HG02642 (cell line): ENCODE measurements around the gene LRP6.
"Not testable (repeated sequence)": the region's sequence is repeated elsewhere in the genome, so short reads cannot be mapped to it uniquely, and the experiment has no call there.

ENCODE experiments used
- ATAC-seq: cut with Tn5 transposase; IDR thresholded peaks from one replicate; pipeline ENCODE4 v1.9.1; 2021; ENCODE audit warnings: mild to moderate bottlenecking; ENCODE audit not compliant: unreplicated experiment, poor library complexity

LRP6 gene

DNA sequence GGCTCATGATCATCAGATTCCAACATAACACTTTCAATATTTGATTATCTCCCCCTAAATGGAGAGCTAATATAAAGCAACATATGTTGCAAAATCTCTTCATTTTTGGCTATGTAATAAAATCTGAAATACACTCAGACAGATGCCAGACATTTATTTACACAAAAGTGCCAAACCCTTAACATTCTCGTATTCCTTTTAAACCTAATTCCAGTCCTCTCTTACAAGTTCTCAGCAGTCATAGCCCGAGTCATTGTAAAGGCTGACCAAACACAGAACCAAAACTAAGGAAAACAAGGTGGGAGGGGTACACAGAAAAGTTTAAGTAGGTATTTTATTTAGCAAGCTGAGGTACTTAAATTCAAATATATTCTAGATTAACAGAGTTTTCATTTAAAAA, 81.4 kb downstream of the LRP6 start:
- ATAC-seq: no peak

DNA sequence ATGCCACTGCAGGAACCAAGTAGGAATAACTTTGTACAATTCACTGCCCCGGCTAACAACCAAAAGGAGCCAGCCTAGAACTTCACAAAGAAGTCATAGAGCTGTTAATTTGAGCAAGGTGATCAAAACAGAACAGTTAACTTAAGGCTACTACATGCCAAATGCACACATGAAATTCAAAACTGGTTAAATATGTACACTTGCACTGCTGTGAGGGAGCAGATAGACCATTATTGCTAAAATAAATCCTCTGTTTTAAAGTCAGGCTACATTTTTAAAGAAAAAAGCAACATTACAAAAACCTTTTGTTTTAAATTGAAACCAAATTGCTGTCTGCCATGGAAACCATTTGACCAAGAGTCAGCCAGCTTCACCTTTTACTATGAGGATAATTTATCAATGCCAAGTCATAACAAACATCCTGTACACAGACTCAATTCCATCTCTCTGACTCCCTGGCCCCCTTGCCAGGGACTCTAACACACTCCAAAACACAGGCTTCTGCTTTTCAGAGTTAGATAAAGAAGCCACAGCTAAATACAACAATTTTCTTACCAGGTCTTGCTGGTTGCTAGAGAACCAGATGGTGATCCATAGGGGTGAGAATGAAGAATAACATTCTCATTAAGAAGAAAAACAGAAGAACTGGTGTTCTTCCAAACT, 84.0 kb downstream of the LRP6 start:
- ATAC-seq: no peak

GRCh38 chr12:12181511-12181910, 85.3 kb downstream of the LRP6 start:
- ATAC-seq: no peak

GRCh38 chr12:12180575-12180974, 86.3 kb downstream of the LRP6 start:
- no peak for ATAC-seq

- ATAC-seq: no peak
Observed at GRCh38 chr12:12180136-12180535, 86.7 kb downstream of the LRP6 start.

GRCh38 chr12:12178559-12178958, 88.3 kb downstream of the LRP6 start:
- no peak for ATAC-seq

DNA sequence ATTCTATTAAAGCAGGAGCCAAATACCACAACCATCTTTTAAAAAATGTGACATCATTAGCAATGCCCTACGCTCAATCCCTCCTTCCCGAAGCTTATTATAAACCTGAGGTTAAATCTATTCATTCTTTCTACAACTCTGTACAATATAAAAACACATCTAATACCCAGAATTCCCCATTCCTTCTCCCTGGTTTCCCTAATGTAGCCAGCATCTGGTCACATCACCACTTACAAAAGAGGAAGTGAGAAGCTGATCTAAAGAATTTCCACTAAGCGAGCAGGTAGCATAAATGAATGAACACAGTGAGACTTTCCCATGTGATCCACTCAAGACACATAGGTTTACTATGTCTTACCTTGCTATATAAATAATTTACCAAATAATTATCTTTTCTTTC, 90.4 kb downstream of the LRP6 start:
- ATAC-seq: peak; percentile 58

DNA sequence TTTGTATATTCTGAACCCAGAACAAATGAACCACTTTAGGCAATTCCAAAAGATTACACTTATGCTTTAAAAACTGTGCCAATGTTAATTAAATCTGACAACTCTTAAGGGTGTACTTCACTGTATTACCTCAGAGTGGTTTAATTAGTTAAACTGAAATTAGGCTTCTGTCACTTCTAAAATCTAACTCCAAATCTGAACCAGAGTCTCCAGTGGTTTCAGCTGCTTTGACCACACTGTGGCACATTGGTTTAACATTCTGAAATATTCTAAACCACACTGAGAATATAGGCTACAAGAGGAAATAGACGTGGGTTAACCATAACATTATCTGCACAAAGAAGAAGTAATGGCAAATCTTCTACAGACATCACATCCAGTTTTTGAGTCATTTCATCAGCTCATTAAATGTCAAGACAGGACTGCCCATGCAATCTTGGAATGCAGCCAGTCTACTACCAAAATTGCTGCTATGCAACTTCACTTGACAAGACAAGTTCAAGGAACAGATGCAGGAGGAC, 94.8 kb downstream of the LRP6 start:
- ATAC-seq: peak; percentile 82

DNA sequence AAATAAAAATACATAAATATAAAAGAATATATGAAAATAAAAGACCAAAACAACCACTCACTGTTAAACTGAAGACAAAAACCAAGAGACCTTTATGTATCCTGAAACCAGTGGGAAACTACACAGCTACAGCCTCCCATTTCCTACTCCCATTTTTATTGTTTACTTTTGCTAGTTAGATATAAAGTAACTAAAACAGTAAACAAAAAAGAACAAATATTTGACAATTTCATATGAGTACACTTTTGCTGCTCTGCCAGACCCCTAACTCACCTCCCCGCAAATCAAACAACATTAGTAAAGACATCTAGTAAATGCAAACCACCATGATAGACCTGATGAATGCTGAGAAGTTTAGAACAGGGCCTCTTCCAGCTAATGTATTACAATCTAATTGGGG, 99.0 kb downstream of the LRP6 start:
- no peak for ATAC-seq

DNA sequence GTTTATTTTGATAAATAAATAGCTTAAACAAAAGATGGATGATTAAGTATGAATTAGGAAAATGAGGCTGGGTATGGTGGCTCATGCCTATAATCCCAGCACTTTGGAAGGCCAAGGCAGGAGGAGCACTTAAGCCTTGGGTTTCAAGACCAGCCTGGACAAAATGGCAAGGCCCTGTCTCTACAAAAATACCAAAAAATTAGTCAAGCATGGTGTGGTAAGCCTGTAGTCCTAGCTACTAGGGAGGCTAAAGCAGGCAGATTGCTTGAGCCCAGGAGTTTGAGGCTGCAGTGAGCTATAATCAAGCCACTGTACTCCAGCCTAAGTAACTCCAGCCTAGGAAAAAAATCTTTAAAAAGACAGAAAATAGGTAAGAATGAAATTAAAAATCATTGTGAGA, 100.1 kb downstream of the LRP6 start:
- ATAC-seq: no peak

GRCh38 chr12:12159988-12160387, 106.9 kb downstream of the LRP6 start:
- no peak for ATAC-seq

DNA sequence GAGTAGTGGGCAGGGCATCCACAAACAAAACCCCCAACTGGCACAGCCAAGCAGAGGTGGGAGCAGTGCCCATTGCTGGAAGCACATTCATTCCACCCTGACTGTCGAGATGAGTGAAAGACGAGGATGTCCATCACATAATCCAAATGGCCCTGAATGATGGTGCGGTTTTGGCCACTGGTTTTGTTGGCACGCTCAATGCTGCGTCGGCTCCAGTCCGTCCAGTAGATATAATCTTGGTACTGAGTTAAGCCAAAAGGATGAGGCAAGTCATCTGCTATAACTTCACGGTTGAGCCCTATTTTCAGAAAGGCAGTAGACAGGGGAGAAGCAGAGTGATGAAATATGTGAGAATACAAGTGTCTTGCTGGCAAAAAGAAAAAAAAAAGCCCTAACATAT, 108.0 kb downstream of the LRP6 start:
- ATAC-seq: no peak

- ATAC-seq: no peak
Observed at GRCh38 chr12:12157424-12157823, 109.4 kb downstream of the LRP6 start.

DNA sequence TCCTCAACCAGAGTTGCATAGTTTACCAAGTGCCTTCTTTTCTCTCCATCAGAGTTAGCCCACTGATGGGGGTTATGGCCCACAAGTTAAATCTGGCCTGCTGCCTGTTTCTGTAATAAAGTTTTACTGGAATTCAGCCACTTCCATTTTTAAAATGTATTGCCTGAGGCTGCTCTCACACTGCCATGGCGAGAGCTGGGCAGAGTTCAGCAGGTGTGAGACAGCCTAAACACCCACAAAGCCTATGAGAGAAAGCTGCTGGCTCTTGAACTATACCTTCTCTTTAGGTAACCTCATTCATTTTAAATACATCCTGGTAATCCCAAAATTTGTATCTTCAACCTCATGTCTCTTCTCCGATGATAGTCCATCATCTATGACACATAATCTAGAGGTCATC, 110.0 kb downstream of the LRP6 start:
- no peak for ATAC-seq

DNA sequence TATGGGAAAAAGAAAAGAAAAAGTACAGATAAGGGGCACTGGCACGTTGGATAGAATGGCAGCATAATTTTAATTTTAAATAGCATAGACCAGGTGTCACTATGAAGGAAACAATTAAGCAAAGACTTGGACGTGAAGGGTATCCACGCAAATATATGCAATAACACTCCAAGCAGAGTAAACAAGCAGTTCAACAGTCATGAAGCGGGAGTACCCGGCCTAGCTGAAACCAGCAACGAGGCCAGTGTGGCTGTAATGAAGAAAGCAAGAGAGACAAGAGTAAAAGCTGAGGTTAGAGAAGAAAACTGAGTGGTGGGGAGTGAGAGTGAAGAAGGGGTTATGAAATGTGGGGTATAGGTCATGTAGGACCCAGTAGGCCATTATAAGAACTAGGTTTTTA, 110.7 kb downstream of the LRP6 start:
- no peak for ATAC-seq

DNA sequence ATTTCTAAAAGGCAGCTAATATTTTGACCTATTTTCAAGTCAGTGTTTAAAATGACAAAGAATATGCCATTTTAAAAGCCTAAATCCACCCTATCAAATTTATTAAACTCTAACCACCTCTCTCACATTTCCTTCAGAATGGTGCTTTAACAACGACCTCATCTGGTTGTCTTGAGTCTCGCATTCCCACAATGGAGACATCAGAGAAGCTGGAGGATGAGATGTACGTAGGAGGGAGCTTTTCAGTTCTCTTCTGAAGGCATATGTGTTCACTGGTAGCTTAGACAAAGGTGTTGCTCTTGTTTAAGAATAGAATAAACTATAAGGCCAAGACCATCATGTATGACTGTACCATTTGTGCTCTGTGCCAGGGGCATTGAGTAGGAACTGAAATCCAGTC, 113.2 kb downstream of the LRP6 start:
- ATAC-seq: no peak

GRCh38 chr12:12147111-12147510, 119.7 kb downstream of the LRP6 start:
- no peak for ATAC-seq

GRCh38 chr12:12144531-12144930, 122.3 kb downstream of the LRP6 start:
- ATAC-seq: not testable (repeated sequence)

GRCh38 chr12:12141000-12141399, 125.8 kb downstream of the LRP6 start:
- ATAC-seq: no peak

- ATAC-seq: no peak
Observed at GRCh38 chr12:12138203-12139154, 128.4 kb downstream of the LRP6 start.

DNA sequence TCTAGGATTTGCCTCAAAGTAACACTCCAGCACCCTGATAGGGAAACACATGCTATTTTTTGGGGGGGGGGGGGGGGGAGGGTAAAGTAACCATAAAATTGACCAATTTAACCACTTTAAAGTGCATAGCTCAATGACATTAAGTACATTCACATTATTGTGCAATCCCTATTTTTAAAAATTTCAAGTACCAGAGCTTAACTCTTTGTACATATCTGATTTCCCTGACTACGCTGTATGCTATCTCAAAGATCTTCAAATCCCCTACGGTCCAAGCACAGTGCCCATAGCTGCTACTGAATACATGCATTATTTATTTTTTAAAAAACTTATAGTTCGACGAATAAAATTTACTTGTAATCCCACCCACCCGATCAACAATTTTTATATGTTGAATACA, 133.1 kb downstream of the LRP6 start:
- ATAC-seq: no peak
